Nephron (organoid): ENCODE results near the gene STAC3.

Experiments used
- H3K27ac Mint-ChIP-seq, 3 experiments: 2 replicates each; pipeline ENCODE4 v1.8.0; 2020; ENCODE audit warnings: mixed read lengths in 3 of 3, mild to moderate bottlenecking in 2 of 3, moderate library complexity in 1 of 3
- H3K27me3 Mint-ChIP-seq: 2 replicates; pipeline ENCODE4 v1.8.0; 2021; ENCODE audit warnings: low read depth, mild to moderate bottlenecking, moderate library complexity, mixed read lengths
- H3K36me3 Mint-ChIP-seq: 2 replicates; pipeline ENCODE4 v1.8.0; 2020; ENCODE audit warnings: low read depth, mixed read lengths
- H3K4me1 Mint-ChIP-seq: 2 replicates; pipeline ENCODE4 v1.8.0; 2020; ENCODE audit warnings: mixed read lengths
- H3K4me3 Mint-ChIP-seq, 3 experiments: 2 replicates each; pipeline ENCODE4 v1.8.0; 2020; ENCODE audit warnings: mild to moderate bottlenecking in 3 of 3, mixed read lengths in 3 of 3, moderate library complexity in 2 of 3
- H3K9me3 Mint-ChIP-seq: 2 replicates; pipeline ENCODE4 v1.8.0; 2020; ENCODE audit warnings: mixed read lengths
- CTCF ChIP-seq, 3 experiments: fragments of 200-600 bp; sonication (generic); IDR thresholded peaks; one replicate each; pipeline ENCODE4 v1.5.0; 2021; ENCODE audit warnings: antibody characterized with exemption in 3 of 3; ENCODE audit not compliant: unreplicated experiment in 3 of 3

Gene STAC3

GRCh38 chr12:57196439-57196838, 54.5 kb downstream of the STAC3 start:
- H3K27ac Mint-ChIP-seq, result no peak overlapping the region
- H3K27me3 Mint-ChIP-seq, result no peaks in the 10 kb centered on the region
- no peaks in the 10 kb centered on the region for H3K9me3 Mint-ChIP-seq
- H3K4me3 Mint-ChIP-seq, result no peak overlapping the region
- peaks cover 10% of the 10 kb centered on the region for H3K4me1 Mint-ChIP-seq
- H3K36me3 Mint-ChIP-seq, result peaks cover 65% of the 10 kb centered on the region
- TF ChIP-seq CTCF (IDR thresholded peaks at IDR 0.05; ENCODE audit: unreplicated experiment in 3 of 3), result no peak

GRCh38 chr12:57195611-57196371, 55.2 kb downstream of the STAC3 start:
- Mint-ChIP-seq H3K27me3 (no peaks in the 10 kb centered on the region), H3K27ac (no peak overlapping the region), H3K4me1 (peaks cover 10% of the 10 kb centered on the region), H3K36me3 (peaks cover 62% of the 10 kb centered on the region), H3K9me3 (no peaks in the 10 kb centered on the region), H3K4me3 (no peak overlapping the region)
- no peak for TF ChIP-seq CTCF (IDR thresholded peaks at IDR 0.05; ENCODE audit: unreplicated experiment in 3 of 3)

- H3K27me3 Mint-ChIP-seq, result no peaks in the 10 kb centered on the region
- H3K27ac Mint-ChIP-seq, result no peak overlapping the region
- no peak overlapping the region for H3K4me3 Mint-ChIP-seq
- H3K9me3 Mint-ChIP-seq, result no peaks in the 10 kb centered on the region
- peaks cover 62% of the 10 kb centered on the region for H3K36me3 Mint-ChIP-seq
- H3K4me1 Mint-ChIP-seq, result peaks cover 10% of the 10 kb centered on the region
- TF ChIP-seq CTCF (IDR thresholded peaks at IDR 0.05; ENCODE audit: unreplicated experiment in 3 of 3), result no peak
Observed at GRCh38 chr12:57195186-57195585, 55.8 kb downstream of the STAC3 start.

- no peak overlapping the region for H3K27ac Mint-ChIP-seq
- H3K27me3 Mint-ChIP-seq, result no peaks in the 10 kb centered on the region
- peaks cover 58% of the 10 kb centered on the region for H3K36me3 Mint-ChIP-seq
- no peaks in the 10 kb centered on the region for H3K9me3 Mint-ChIP-seq
- peaks cover 10% of the 10 kb centered on the region for H3K4me1 Mint-ChIP-seq
- TF ChIP-seq CTCF (IDR thresholded peaks at IDR 0.05; ENCODE audit: unreplicated experiment in 3 of 3), result no peak
- no peak overlapping the region for H3K4me3 Mint-ChIP-seq
Observed at GRCh38 chr12:57194253-57194652, 56.7 kb downstream of the STAC3 start.

GRCh38 chr12:57193706-57194245, 57.2 kb downstream of the STAC3 start:
- Mint-ChIP-seq H3K36me3 (peaks cover 60% of the 10 kb centered on the region), H3K27ac (no peak overlapping the region), H3K27me3 (no peaks in the 10 kb centered on the region), H3K4me1 (peaks cover 10% of the 10 kb centered on the region), H3K9me3 (no peaks in the 10 kb centered on the region), H3K4me3 (no peak overlapping the region)
- no peak for TF ChIP-seq CTCF (IDR thresholded peaks at IDR 0.05; ENCODE audit: unreplicated experiment in 3 of 3)
